ENCODE measurements around the gene ITIH3. TPM values are rescaled to one million over a fixed set of nuclear protein-coding genes. Genes with fewer than 3 reads are reported as not detected.

Gene ITIH3
- total and polyA plus RNA-seq, 7 donors, result 0.14 to 2.3 (median 0.65) TPM; not detected in 3

GRCh38 chr3:52798376-52798977 is 3.9 kb downstream of the ITIH3 start:
- no peaks in the 10 kb centered on the region for H3K4me1 ChIP-seq
- intact Hi-C loops (cut with DNase I), result no loop called here
- no peaks in the 10 kb centered on the region for H3K36me3 ChIP-seq
- no peaks in the 10 kb centered on the region for H3K9me3 ChIP-seq
- no peak for DNase-seq
- H3K4me3 ChIP-seq, result no peak overlapping the region
- TF ChIP-seq POLR2AphosphoS5 (IDR thresholded peaks at IDR 0.05) (no peak), CTCF (IDR thresholded peaks at IDR 0.05) (no peak), POLR2A (IDR thresholded peaks at IDR 0.05) (no peak), EP300 (IDR thresholded peaks at IDR 0.05) (no peak)
- WGBS, 2 donors, result 81 to 83% methylated on average over 10 of the region's 10 CpGs
- H3K27ac ChIP-seq, result no peak overlapping the region
- no peaks in the 10 kb centered on the region for H3K27me3 ChIP-seq

GRCh38 chr3:52798978-52799476 is 4.4 kb downstream of the ITIH3 start:
- WGBS, 2 donors, result 52 to 69% methylated on average over 14 of the region's 14 CpGs
- H3K36me3 ChIP-seq, result no peaks in the 10 kb centered on the region
- TF ChIP-seq CTCF (IDR thresholded peaks at IDR 0.05) (no peak), POLR2AphosphoS5 (IDR thresholded peaks at IDR 0.05) (no peak)

GRCh38 chr3:52800079-52800478 is 5.5 kb downstream of the ITIH3 start:
- H3K9me3 ChIP-seq, result no peaks in the 10 kb centered on the region
- H3K36me3 ChIP-seq, result no peaks in the 10 kb centered on the region
- no peaks in the 10 kb centered on the region for H3K27me3 ChIP-seq
- no peak for TF ChIP-seq EP300 (IDR thresholded peaks at IDR 0.05)
- TF ChIP-seq POLR2AphosphoS5 (IDR thresholded peaks at IDR 0.05), result no peak
- no peak for TF ChIP-seq POLR2A (IDR thresholded peaks at IDR 0.05)
- TF ChIP-seq CTCF (IDR thresholded peaks at IDR 0.05), result no peak
- intact Hi-C loops (cut with DNase I), result no loop called here
- H3K4me3 ChIP-seq, result no peak overlapping the region
- 87 to 93% methylated on average over 7 of the region's 7 CpGs for WGBS, 2 donors
- H3K4me1 ChIP-seq, result no peaks in the 10 kb centered on the region
- no peak overlapping the region for H3K27ac ChIP-seq
- no peak for DNase-seq

More at GRCh38 chr3:52798978-52799476, 4.4 kb downstream of the ITIH3 start:
- H3K9me3 ChIP-seq, result no peaks in the 10 kb centered on the region
- intact Hi-C loops (cut with DNase I), result no loop called here
- no peak overlapping the region for H3K4me3 ChIP-seq
- no peaks in the 10 kb centered on the region for H3K4me1 ChIP-seq
- H3K27me3 ChIP-seq, result no peaks in the 10 kb centered on the region
- no peak for DNase-seq
- no peak overlapping the region for H3K27ac ChIP-seq

- Histone ChIP-seq H3K4me3 (no peak overlapping the region), H3K27me3 (peaks cover 0 to 4% (median 0%) of the 10 kb centered on the region in 3 donors), H3K9me3 (no peaks in the 10 kb centered on the region), H3K4me1 (no peaks in the 10 kb centered on the region), H3K36me3 (no peaks in the 10 kb centered on the region), H3K27ac (no peak overlapping the region)
- 79 to 81% methylated on average over 5 of the region's 5 CpGs for WGBS, 2 donors
- no peak for DNase-seq
- TF ChIP-seq CTCF (IDR thresholded peaks at IDR 0.05) (no peak), EP300 (IDR thresholded peaks at IDR 0.05) (no peak), POLR2A (IDR thresholded peaks at IDR 0.05) (no peak), POLR2AphosphoS5 (IDR thresholded peaks at IDR 0.05) (no peak)
- intact Hi-C loops (cut with DNase I), result no loop called here
Observed at GRCh38 chr3:52801839-52802238, 7.2 kb downstream of the ITIH3 start.

All from sigmoid colon (tissue), 7 donors.